Vagina (tissue), 2 donors: ENCODE data around the gene TMPRSS15. TPM values are rescaled to one million over a fixed set of nuclear protein-coding genes. Genes with fewer than 3 reads are reported as not detected.

ENCODE experiments used
- DNase-seq, 2 donors: peaks; one replicate each; pipeline ENCODE4 v3.0.0-alpha.2; 2017; ENCODE audit errors: extremely low spot score in 2 of 2
- H3K27ac ChIP-seq: fragments of 200-600 bp; sonication (generic); one replicate; pipeline ENCODE4 v1.5.1; 2019
- H3K27me3 ChIP-seq: fragments of 200-600 bp; sonication (generic); one replicate; pipeline ENCODE4 v1.5.1; 2019
- H3K36me3 ChIP-seq, 2 donors: fragments of 200-600 bp; sonication (generic); one replicate each; pipeline ENCODE4 v1.5.1; 2017 to 2019
- H3K4me1 ChIP-seq: fragments of 200-600 bp; sonication (generic); one replicate; pipeline ENCODE4 v1.5.1; 2019
- H3K4me3 ChIP-seq, 2 donors: fragments of 200-600 bp; sonication (generic); 1 replicate in 1 of 2; 2 replicates in 1 of 2; pipeline ENCODE4 v1.5.1; 2016 to 2019
- H3K9me3 ChIP-seq: fragments of 200-600 bp; sonication (generic); one replicate; pipeline ENCODE4 v1.5.1; 2019
- CTCF ChIP-seq, 3 experiments: fragments of 450-650 bp in 2 of 3; fragments of 200-600 bp in 1 of 3; sonication (generic) in 1 of 3; IDR thresholded peaks; one replicate each; pipeline ENCODE4 v1.5.1; 2017 to 2019; ENCODE audit warnings: antibody characterized with exemption in 3 of 3, mild to moderate bottlenecking in 2 of 3, moderate library complexity in 2 of 3
- POLR2A ChIP-seq, 2 donors: fragments of 450-650 bp; IDR thresholded peaks; one replicate each; pipeline ENCODE4 v1.6.1; 2017; ENCODE audit warnings: antibody characterized with exemption in 2 of 2, mild to moderate bottlenecking in 2 of 2, moderate library complexity in 2 of 2
- POLR2AphosphoS5 ChIP-seq, 2 donors: sonication (generic); formaldehyde crosslinking; IDR thresholded peaks; one replicate each; pipeline ENCODE4 v1.9.0; 2017; ENCODE audit warnings: antibody characterized with exemption in 2 of 2, mild to moderate bottlenecking in 2 of 2, low read depth in 1 of 2; ENCODE audit not compliant: insufficient read depth in 1 of 2
- intact Hi-C: fragments of 100-400 bp; cut with DNase I; formaldehyde crosslinking; loops from one replicate; pipeline ENCODE4 v1.15.1; 2023
- total RNA-seq: library from RNA; depleted of rRNA; stranded (reverse); fragments of >200 nt; gene quantifications from one replicate; pipeline ENCODE4 v1.2.3, GENCODE V29; 2016

TMPRSS15 gene
- total RNA-seq, 1 donor from 2014 or later = not detected

GRCh38 chr21:18373606-18374005 lies 30.0 kb downstream of the TMPRSS15 start:
- Histone ChIP-seq H3K4me1 (no peaks in the 10 kb centered on the region), H3K9me3 (no peaks in the 10 kb centered on the region), H3K27ac (no peak overlapping the region), H3K27me3 (no peaks in the 10 kb centered on the region), H3K36me3 (no peaks in the 10 kb centered on the region), H3K4me3 (no peak overlapping the region)
- intact Hi-C loops = no loop called here
- TF ChIP-seq CTCF (IDR thresholded peaks at IDR 0.05) = no peak
- TF ChIP-seq POLR2A (IDR thresholded peaks at IDR 0.05) = no peak
- TF ChIP-seq POLR2AphosphoS5 (IDR thresholded peaks at IDR 0.05; ENCODE audit: insufficient read depth in 1 of 2, low read depth in 1 of 2) = no peak
- DNase-seq = no peak

GRCh38 chr21:18370301-18370700 lies 33.3 kb downstream of the TMPRSS15 start:
- no peak for DNase-seq
- Histone ChIP-seq H3K36me3 (no peaks in the 10 kb centered on the region), H3K4me1 (no peaks in the 10 kb centered on the region), H3K27me3 (no peaks in the 10 kb centered on the region), H3K27ac (no peak overlapping the region), H3K9me3 (no peaks in the 10 kb centered on the region), H3K4me3 (no peak overlapping the region)
- intact Hi-C loops = no loop called here
- no peak for TF ChIP-seq POLR2AphosphoS5 (IDR thresholded peaks at IDR 0.05; ENCODE audit: insufficient read depth in 1 of 2, low read depth in 1 of 2)
- no peak for TF ChIP-seq POLR2A (IDR thresholded peaks at IDR 0.05)
- no peak for TF ChIP-seq CTCF (IDR thresholded peaks at IDR 0.05)

- Histone ChIP-seq H3K4me1 (no peaks in the 10 kb centered on the region), H3K27me3 (no peaks in the 10 kb centered on the region), H3K4me3 (no peak overlapping the region), H3K36me3 (no peaks in the 10 kb centered on the region), H3K27ac (no peak overlapping the region), H3K9me3 (no peaks in the 10 kb centered on the region)
- no peak for TF ChIP-seq CTCF (IDR thresholded peaks at IDR 0.05)
- TF ChIP-seq POLR2AphosphoS5 (IDR thresholded peaks at IDR 0.05; ENCODE audit: insufficient read depth in 1 of 2, low read depth in 1 of 2) = no peak
- TF ChIP-seq POLR2A (IDR thresholded peaks at IDR 0.05) = no peak
- intact Hi-C loops = no loop called here
- DNase-seq = no peak
Measured at GRCh38 chr21:18369115-18369514, 34.5 kb downstream of the TMPRSS15 start.

- H3K27me3 ChIP-seq = no peaks in the 10 kb centered on the region
- intact Hi-C loops = no loop called here
- DNase-seq = no peak
- H3K27ac ChIP-seq = no peak overlapping the region
- H3K4me1 ChIP-seq = no peaks in the 10 kb centered on the region
- TF ChIP-seq CTCF (IDR thresholded peaks at IDR 0.05) (no peak), POLR2A (IDR thresholded peaks at IDR 0.05) (no peak), POLR2AphosphoS5 (IDR thresholded peaks at IDR 0.05; ENCODE audit: insufficient read depth in 1 of 2, low read depth in 1 of 2) (no peak)
- H3K4me3 ChIP-seq = no peak overlapping the region
- no peaks in the 10 kb centered on the region for H3K9me3 ChIP-seq
- no peaks in the 10 kb centered on the region for H3K36me3 ChIP-seq
Measured at GRCh38 chr21:18368205-18368604, 35.4 kb downstream of the TMPRSS15 start.

- no peak for DNase-seq
- Histone ChIP-seq H3K36me3 (no peaks in the 10 kb centered on the region), H3K4me1 (no peaks in the 10 kb centered on the region), H3K27ac (no peak overlapping the region), H3K27me3 (no peaks in the 10 kb centered on the region), H3K4me3 (no peak overlapping the region), H3K9me3 (no peaks in the 10 kb centered on the region)
- intact Hi-C loops = no loop called here
- TF ChIP-seq CTCF (IDR thresholded peaks at IDR 0.05) = no peak
- no peak for TF ChIP-seq POLR2A (IDR thresholded peaks at IDR 0.05)
- TF ChIP-seq POLR2AphosphoS5 (IDR thresholded peaks at IDR 0.05; ENCODE audit: insufficient read depth in 1 of 2, low read depth in 1 of 2) = no peak
Measured at GRCh38 chr21:18356801-18357200, 46.8 kb downstream of the TMPRSS15 start.
